NCI-H2227 (cell line): Measurements from ENCODE around the gene GRAMD2B.
"Not testable (repeated sequence)": the region's sequence is repeated elsewhere in the genome, so short reads cannot be mapped to it uniquely, and the experiment has no call there.

Experiments used
- DNase-seq: peaks from one replicate; lab custom pipeline; 2025; ENCODE audit not compliant: unreplicated experiment; lab: John Stamatoyannopoulos, UW

GRAMD2B gene

GRCh38 chr5:126446498-126447224, 23.5 kb downstream of the GRAMD2B start:
- DNase-seq: no peak

GRCh38 chr5:126448720-126449119, 25.5 kb downstream of the GRAMD2B start:
- no peak for DNase-seq

GRCh38 chr5:126449751-126450271, 26.6 kb downstream of the GRAMD2B start:
- no peak for DNase-seq

GRCh38 chr5:126450346-126450745, 27.1 kb downstream of the GRAMD2B start:
- DNase-seq: no peak

- no peak for DNase-seq
These were observed 27.7 kb downstream of the GRAMD2B start for GRCh38 chr5:126450907-126451306.

- no peak for DNase-seq
These were observed 29.3 kb downstream of the GRAMD2B start for GRCh38 chr5:126452477-126452876.

GRCh38 chr5:126454081-126454480, 30.9 kb downstream of the GRAMD2B start:
- DNase-seq: no peak

- DNase-seq: no peak
These were observed 31.3 kb downstream of the GRAMD2B start for GRCh38 chr5:126454535-126454934.

GRCh38 chr5:126455264-126455663, 32.1 kb downstream of the GRAMD2B start:
- DNase-seq: no peak

GRCh38 chr5:126455728-126456127, 32.5 kb downstream of the GRAMD2B start:
- DNase-seq: no peak

- no peak for DNase-seq
These were observed 33.1 kb downstream of the GRAMD2B start for GRCh38 chr5:126456217-126456820.

GRCh38 chr5:126460459-126460858, 37.2 kb downstream of the GRAMD2B start:
- DNase-seq: no peak

- DNase-seq: no peak
These were observed 37.8 kb downstream of the GRAMD2B start for GRCh38 chr5:126460977-126461376.

- no peak for DNase-seq
These were observed 38.6 kb downstream of the GRAMD2B start for GRCh38 chr5:126461838-126462237.

GRCh38 chr5:126462239-126463014, 39.2 kb downstream of the GRAMD2B start:
- no peak for DNase-seq

GRCh38 chr5:126464016-126464415, 40.8 kb downstream of the GRAMD2B start:
- DNase-seq: no peak

GRCh38 chr5:126464959-126465358, 41.8 kb downstream of the GRAMD2B start:
- DNase-seq: no peak

- DNase-seq: no peak
These were observed 44.9 kb downstream of the GRAMD2B start for GRCh38 chr5:126468091-126468490.

GRCh38 chr5:126469536-126470316, 46.5 kb downstream of the GRAMD2B start:
- DNase-seq: no peak

GRCh38 chr5:126470529-126470928, 47.3 kb downstream of the GRAMD2B start:
- DNase-seq: not testable (repeated sequence)

GRCh38 chr5:126471247-126471646, 48.0 kb downstream of the GRAMD2B start:
- DNase-seq: no peak
